ENCODE results near the gene OPN1LW.

OPN1LW gene

DNA sequence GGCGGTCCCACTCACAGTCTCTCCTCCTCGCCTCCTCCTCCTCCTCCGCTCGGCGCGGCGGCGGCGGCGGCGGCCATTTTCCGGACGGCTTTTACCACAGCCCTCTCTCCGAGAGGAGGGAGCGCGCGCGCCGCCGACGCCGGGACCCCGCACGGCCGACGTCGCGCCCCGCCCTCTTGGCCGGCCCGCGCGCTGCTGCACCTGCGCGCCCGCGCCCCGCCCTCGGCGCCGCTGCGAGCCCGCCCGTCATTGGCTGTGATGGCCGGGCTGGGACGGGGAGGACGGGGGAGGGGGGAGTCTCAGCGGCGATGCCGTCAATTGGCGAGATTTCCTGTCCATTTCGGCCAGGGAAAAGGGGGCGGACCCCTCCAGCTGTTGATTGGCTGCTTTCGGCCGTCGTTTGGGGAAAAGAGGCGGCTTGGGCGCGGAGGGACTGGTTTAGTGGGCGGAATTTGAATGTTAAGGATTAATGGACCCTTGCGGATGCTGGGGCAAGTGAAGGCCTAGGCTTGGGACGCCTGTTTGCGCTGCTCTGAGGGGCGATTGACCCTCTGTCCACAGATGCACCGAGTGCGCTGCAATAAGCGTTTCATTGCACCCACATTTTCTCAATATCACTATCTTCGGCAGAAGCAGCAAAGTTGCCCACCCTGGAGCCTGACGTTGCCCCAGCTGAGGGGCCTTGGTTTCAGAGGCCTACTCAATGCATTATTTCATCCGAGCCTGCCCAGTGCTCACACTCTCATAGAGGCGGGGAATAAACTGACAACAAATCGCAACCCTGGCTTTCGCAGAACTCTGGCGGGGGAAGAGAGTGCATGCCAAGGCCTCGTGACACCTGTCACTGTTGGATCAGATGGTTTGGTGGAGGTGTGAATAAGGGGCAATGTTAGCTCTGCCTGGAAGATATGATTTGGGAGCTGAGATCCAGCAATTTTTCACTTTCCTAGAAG is 46.2 kb upstream of the OPN1LW start, which contains the start of gene MECP2:
TSS of gene MECP2 (minus strand) at position 129 of the 953 bp plus-strand sequence.
- H3K4me1 ChIP-seq (ENCODE audit: insufficient read depth, low read length): peaks cover 37% of the 10 kb centered on the region
- no peaks in the 10 kb centered on the region for H3K27me3 ChIP-seq (ENCODE audit: insufficient read depth, low read length, poor library complexity)
- H3K9me3 ChIP-seq (ENCODE audit: insufficient read depth, low read length, severe bottlenecking): no peaks in the 10 kb centered on the region
- TF ChIP-seq EZH2 (IDR thresholded peaks at IDR 0.05; ENCODE audit: borderline replicate concordance, low read depth, low read length, severe bottlenecking): no peak
- TF ChIP-seq CTCF (IDR thresholded peaks at IDR 0.05; ENCODE audit: borderline replicate concordance, extremely low read depth, low read length, poor library complexity, severe bottlenecking): no peak
- peaks cover 49% of the 10 kb centered on the region for H3K79me2 ChIP-seq (ENCODE audit: insufficient read depth, low read length)
- peak within 1 kb of the TSS; percentile 73 for H3K9ac ChIP-seq (ENCODE audit: low read depth, low read length)
- H3K4me2 ChIP-seq (ENCODE audit: insufficient read depth, low read length): peak within 1 kb of the TSS; percentile 92
- H2AFZ ChIP-seq (ENCODE audit: low read depth, low read length): peak within 1 kb of the TSS; percentile 96
- peaks cover 8% of the 10 kb centered on the region for H3K36me3 ChIP-seq (ENCODE audit: insufficient read depth, low read length)
- H3K4me3 ChIP-seq (ENCODE audit: low read depth in 1 of 2, low read length in 2 of 2): peak within 1 kb of the TSS; percentile 57 to 76; a peak in 3 of 4 replicates
- H4K20me1 ChIP-seq (ENCODE audit: insufficient read depth, low read length): peaks cover 33% of the 10 kb centered on the region
- peak; percentile 81 for ATAC-seq (ENCODE audit: insufficient read depth, low read depth)
- peak within 1 kb of the TSS; percentile 84 for H3K27ac ChIP-seq (ENCODE audit: low read length)
- DNase-seq: peak; percentile 94

DNA sequence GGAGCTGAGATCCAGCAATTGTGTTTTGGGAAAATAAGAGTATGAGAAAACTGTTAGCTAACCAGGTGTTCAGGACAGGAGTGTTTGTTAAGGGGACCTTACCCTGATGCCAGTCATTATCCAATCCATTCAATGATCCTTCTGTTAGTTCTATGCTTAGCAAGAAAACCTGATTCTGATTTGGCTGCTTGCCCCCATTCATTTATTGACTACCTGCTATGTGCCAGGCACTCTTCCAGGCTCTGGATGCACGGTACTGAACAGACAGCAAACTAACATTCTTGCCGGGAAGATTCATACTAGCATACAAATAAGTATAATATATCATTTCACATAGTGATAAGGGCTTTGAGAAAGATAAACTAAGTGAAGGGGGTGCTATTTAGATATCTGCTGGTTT is 45.5 kb upstream of the OPN1LW start:
- DNase-seq (no peak), ATAC-seq (ENCODE audit: insufficient read depth, low read depth) (no peak)
- peak overlapping the region; percentile 63 for H3K9ac ChIP-seq (ENCODE audit: low read depth, low read length)
- H4K20me1 ChIP-seq (ENCODE audit: insufficient read depth, low read length): peaks cover 29% of the 10 kb centered on the region
- H3K27ac ChIP-seq (ENCODE audit: low read length): peak overlapping the region; percentile 84
- peaks cover 43% of the 10 kb centered on the region for H3K79me2 ChIP-seq (ENCODE audit: insufficient read depth, low read length)
- peak overlapping the region in 1 of 2 experiments; percentile 68; a peak in 2 of 4 replicates for H3K4me3 ChIP-seq (ENCODE audit: low read depth in 1 of 2, low read length in 2 of 2)
- H2AFZ ChIP-seq (ENCODE audit: low read depth, low read length): peak overlapping the region; percentile 96
- H3K4me2 ChIP-seq (ENCODE audit: insufficient read depth, low read length): peak overlapping the region; percentile 76
- TF ChIP-seq EZH2 (IDR thresholded peaks at IDR 0.05; ENCODE audit: borderline replicate concordance, low read depth, low read length, severe bottlenecking) (no peak), CTCF (IDR thresholded peaks at IDR 0.05; ENCODE audit: borderline replicate concordance, extremely low read depth, low read length, poor library complexity, severe bottlenecking) (no peak)
- H3K9me3 ChIP-seq (ENCODE audit: insufficient read depth, low read length, severe bottlenecking): no peaks in the 10 kb centered on the region
- no peaks in the 10 kb centered on the region for H3K27me3 ChIP-seq (ENCODE audit: insufficient read depth, low read length, poor library complexity)
- H3K36me3 ChIP-seq (ENCODE audit: insufficient read depth, low read length): peaks cover 8% of the 10 kb centered on the region
- H3K4me1 ChIP-seq (ENCODE audit: insufficient read depth, low read length): peaks cover 37% of the 10 kb centered on the region

- no peaks in the 10 kb centered on the region for H4K20me1 ChIP-seq (ENCODE audit: insufficient read depth, low read length)
- H3K9ac ChIP-seq (ENCODE audit: low read depth, low read length): no peak overlapping the region
- no peaks in the 10 kb centered on the region for H3K79me2 ChIP-seq (ENCODE audit: insufficient read depth, low read length)
- TF ChIP-seq EZH2 (IDR thresholded peaks at IDR 0.05; ENCODE audit: borderline replicate concordance, low read depth, low read length, severe bottlenecking): no peak
- no peak for TF ChIP-seq CTCF (IDR thresholded peaks at IDR 0.05; ENCODE audit: borderline replicate concordance, extremely low read depth, low read length, poor library complexity, severe bottlenecking)
- H3K9me3 ChIP-seq (ENCODE audit: insufficient read depth, low read length, severe bottlenecking): no peaks in the 10 kb centered on the region
- H3K36me3 ChIP-seq (ENCODE audit: insufficient read depth, low read length): no peaks in the 10 kb centered on the region
- ATAC-seq (ENCODE audit: insufficient read depth, low read depth): no peak
- H3K27me3 ChIP-seq (ENCODE audit: insufficient read depth, low read length, poor library complexity): peaks cover 3% of the 10 kb centered on the region
- H3K27ac ChIP-seq (ENCODE audit: low read length): no peak overlapping the region
- no peak overlapping the region for H3K4me3 ChIP-seq (ENCODE audit: low read depth in 1 of 2, low read length in 2 of 2)
- no peak for DNase-seq
- no peak overlapping the region for H2AFZ ChIP-seq (ENCODE audit: low read depth, low read length)
- H3K4me1 ChIP-seq (ENCODE audit: insufficient read depth, low read length): no peaks in the 10 kb centered on the region
- no peak overlapping the region for H3K4me2 ChIP-seq (ENCODE audit: insufficient read depth, low read length)
Measured at GRCh38 chrX:154113729-154114128, 30.3 kb upstream of the OPN1LW start.

All from DND-41 (cell line).